K562 (cell line): ENCODE results near the gene POLN. TPM values are rescaled to one million over a fixed set of nuclear protein-coding genes. Genes with fewer than 3 reads are reported as not detected.

Source experiments
- ATAC-seq: fragments of 200-7000 bp; cut with Tn5 transposase; 3 replicates; pipeline ENCODE4 v1.9.1; 2020; ENCODE audit warnings: moderate library complexity
- BruUV-seq: library from RNA; stranded (reverse); fragments of 400-500 nt; replicated peaks from 2 replicates; lab custom pipeline; 2021; lab: Mats Ljungman, UMichigan
- CTCF ChIA-PET: fragments of 300-600 bp; formaldehyde crosslinking; extraction: SDS; loops from one replicate; lab custom pipeline; 2021; ENCODE audit warnings: low intra/inter-chr PET ratio; lab: Yijun Ruan, JAX
- POLR2A ChIA-PET: fragments of 300-600, 350-650 bp; sonication (Branson Sonifier 250); formaldehyde crosslinking; extraction: SDS; loops from one replicate; lab custom pipeline; 2021; ENCODE audit warnings: antibody characterized with exemption, inconsistent platforms; lab: Yijun Ruan, JAX
- DNase-seq, 4 experiments: peaks; one replicate each; pipeline versions ENCODE4 v3.0.0 to v3.0.0-alpha.2; 2011 to 2018; ENCODE audit warnings: low spot score in 3 of 4, mixed read lengths in 3 of 4; ENCODE audit errors: extremely low read depth in 1 of 4
- FAIRE-seq: peaks from 2 replicates; lab custom pipeline; 2011; peaks lifted over from hg19 to GRCh38; lab: Jason Lieb, UNC
- H2AFZ ChIP-seq: 2 replicates; pipeline ENCODE4 v1.6.0; 2011; ENCODE audit warnings: low read depth, low read length, control low read depth, inconsistent platforms
- H3K27ac ChIP-seq: fragments of 200-600 bp; 3 replicates; pipeline ENCODE4 v1.8.0; 2011; ENCODE audit warnings: low read depth, mild to moderate bottlenecking, control low read depth, inconsistent platforms, low read length, moderate library complexity, mixed read lengths; ENCODE audit errors: extremely low read depth
- H3K27me3 ChIP-seq, 2 experiments: fragments of 300-600 bp in 1 of 2; 2 replicates in 1 of 2; 3 replicates in 1 of 2; pipeline versions ENCODE4 v1.6.0 to v1.8.0; 2011; ENCODE audit warnings: inconsistent platforms in 2 of 2, low read length in 2 of 2, mild to moderate bottlenecking in 1 of 2, mixed read lengths in 1 of 2, moderate library complexity in 1 of 2; ENCODE audit not compliant: control insufficient read depth in 2 of 2, insufficient read depth in 2 of 2
- H3K36me3 ChIP-seq: fragments of 300-600 bp; 3 replicates; pipeline ENCODE4 v1.8.0; 2011; ENCODE audit warnings: mild to moderate bottlenecking, low read length, inconsistent platforms; ENCODE audit not compliant: control insufficient read depth, insufficient read depth
- H3K4me1 ChIP-seq, 2 experiments: fragments of 200-600 bp in 1 of 2; replicated peaks in 1 of 2; 2 replicates in 1 of 2; 3 replicates in 1 of 2; pipeline versions ENCODE4 v1.5.1 to v1.8.0; 2011; ENCODE audit warnings: inconsistent platforms in 2 of 2, low read length in 2 of 2, mild to moderate bottlenecking in 1 of 2, mixed read lengths in 1 of 2, moderate library complexity in 1 of 2; ENCODE audit not compliant: control insufficient read depth in 2 of 2, insufficient read depth in 2 of 2
- H3K4me2 ChIP-seq: 2 replicates; pipeline ENCODE4 v1.6.1; 2011; ENCODE audit warnings: low read length, control low read depth, inconsistent platforms, mixed read lengths; ENCODE audit not compliant: insufficient read depth
- H3K4me3 ChIP-seq: fragments of 200-600 bp; sonication (generic), shearing (Covaris generic); 2 replicates; pipeline ENCODE4 v1.5.1; 2016; ENCODE audit warnings: control low read depth, inconsistent platforms
- H3K79me2 ChIP-seq: fragments of 200-600 bp; 3 replicates; pipeline ENCODE4 v1.8.0; 2011; ENCODE audit warnings: low read length, inconsistent platforms; ENCODE audit not compliant: control insufficient read depth, insufficient read depth
- H3K9ac ChIP-seq, 2 experiments: 2 replicates each; pipeline versions ENCODE4 v1.6.0 to v1.6.1; 2011; ENCODE audit warnings: low read depth in 2 of 2, low read length in 2 of 2, control low read depth in 1 of 2, inconsistent platforms in 1 of 2, mild to moderate bottlenecking in 1 of 2, mixed read lengths in 1 of 2; ENCODE audit not compliant: insufficient read depth in 1 of 2
- H3K9me1 ChIP-seq: one replicate; pipeline ENCODE4 v1.6.0; 2011; ENCODE audit warnings: inconsistent platforms, mild to moderate bottlenecking, low read length, moderate library complexity; ENCODE audit not compliant: control insufficient read depth, insufficient read depth
- H3K9me3 ChIP-seq: replicated peaks from 2 replicates; pipeline ENCODE4 v1.5.1; 2011; ENCODE audit warnings: low read depth, low read length, inconsistent platforms; ENCODE audit not compliant: control insufficient read depth, insufficient read depth
- H4K20me1 ChIP-seq: replicated peaks from 2 replicates; pipeline ENCODE4 v1.6.1; 2011; ENCODE audit warnings: low read length, inconsistent platforms, mixed read lengths; ENCODE audit not compliant: control insufficient read depth, insufficient read depth
- ARHGAP35 ChIP-seq: fragments of 450-650 bp; IDR thresholded peaks from 2 replicates; pipeline ENCODE4 v1.6.1; 2018; ENCODE audit not compliant: partially characterized antibody
- ILK ChIP-seq: fragments of 450-650 bp; IDR thresholded peaks from 2 replicates; pipeline ENCODE4 v1.6.1; 2016; ENCODE audit warnings: missing genetic modification characterization, low read depth, mild to moderate bottlenecking, missing compliant biosample characterization, moderate library complexity, borderline replicate concordance
- MXI1 ChIP-seq: IDR thresholded peaks from 2 replicates; pipeline ENCODE4 v1.6.1; 2011; ENCODE audit warnings: low read depth, mild to moderate bottlenecking, improper control_type of control experiment, low read length
- MYBL2 ChIP-seq, 2 experiments: fragments of 450-650 bp in 1 of 2; sonication (generic) in 1 of 2; formaldehyde crosslinking in 1 of 2; IDR thresholded peaks; 2 replicates each; pipeline versions ENCODE4 v1.6.1 to v1.8.1; 2017 to 2022; ENCODE audit warnings: borderline replicate concordance in 1 of 2, inconsistent platforms in 1 of 2, low read depth in 1 of 2, mild to moderate bottlenecking in 1 of 2, missing genetic modification reagents in 1 of 2, moderate library complexity in 1 of 2
- POLR2B ChIP-seq: fragments of 450-650 bp; IDR thresholded peaks from 2 replicates; pipeline ENCODE4 v1.6.1; 2018; ENCODE audit warnings: low read depth; ENCODE audit not compliant: partially characterized antibody
- ZNF140 ChIP-seq: fragments of 250-450 bp; sonication (Bioruptor Pico); IDR thresholded peaks from 2 replicates; pipeline ENCODE4 v1.8.0; 2021; ENCODE audit warnings: moderate library complexity, mild to moderate bottlenecking, inconsistent platforms
- WGBS: fragments of 100-300 bp; shearing (Covaris generic); methylation state at CpG from one replicate; pipeline ENCODE4 v1.1.6; 2016; ENCODE audit warnings: low coverage, mixed read lengths; ENCODE audit not compliant: insufficient coverage; ENCODE audit errors: missing lambda C conversion rate; 5-methylcytosine and 5-hydroxymethylcytosine counted together
- in situ Hi-C: fragments of 300-500 bp; cut with MboI; formaldehyde crosslinking; loops from 4 replicates; pipeline ENCODE4 v1.15.0; 2018; ENCODE audit warnings: inconsistent platforms, mixed read lengths
- intact Hi-C: fragments of 100-400 bp; cut with micrococcal nuclease; formaldehyde crosslinking; loops from 2 replicates; pipeline ENCODE4 v1.14.2; 2022
- polyA plus RNA-seq, 8 experiments: library from polyadenylated mRNA; depleted of rRNA in 4 of 8; stranded (reverse) in 5 of 8; unstranded in 3 of 8; fragments of >200 nt; fragmentation: Nextera tagmentation in 2 of 8; fragmentation: Illumina TruSeq in 1 of 8; extraction: Ambion mirVana in 2 of 8; extraction: Trizol in 1 of 8; gene quantifications; 2 replicates each; pipeline versions ENCODE4 v1.2.1 to v1.2.3, GENCODE V29; 2011 to 2014; ENCODE audit warnings: inconsistent platforms in 1 of 8, missing spikeins in 1 of 8
- total RNA-seq, 7 experiments: library from RNA; depleted of rRNA in 6 of 7; stranded (reverse); fragments of >200 nt in 6 of 7; fragmentation: Illumina TruSeq in 2 of 7; extraction: Trizol in 2 of 7; gene quantifications; 2 replicates each; pipeline versions ENCODE4 v1.2.1 to v1.2.3, GENCODE V29; 2011 to 2021; ENCODE audit warnings: low replicate concordance in 1 of 7
- TF ChIP-seq, protein P1 (sequence below): fragments of 450-650 bp; IDR thresholded peaks from 2 replicates; pipeline ENCODE4 v1.6.1; 2016; ENCODE audit warnings: antibody characterized with exemption
- TF ChIP-seq, protein P2 (sequence below): fragments of 450-650 bp; formaldehyde crosslinking; IDR thresholded peaks from 2 replicates; pipeline ENCODE4 v1.4.0; 2022; ENCODE audit warnings: mild to moderate bottlenecking, moderate library complexity
- TF ChIP-seq, protein P3 (sequence below): fragments of 250-450 bp; sonication (Bioruptor Pico); IDR thresholded peaks from 2 replicates; pipeline ENCODE4 v1.5.0; 2021; ENCODE audit warnings: mild to moderate bottlenecking, borderline replicate concordance
- TF ChIP-seq, protein P4 (sequence below): fragments of 450-650 bp; IDR thresholded peaks from 2 replicates; pipeline ENCODE4 v1.6.1; 2018; ENCODE audit warnings: mild to moderate bottlenecking, low read depth; ENCODE audit not compliant: partially characterized antibody
- TF ChIP-seq, protein P5 (sequence below), 2 experiments: IDR thresholded peaks; 2 replicates each; pipeline ENCODE4 v1.6.1; 2012; ENCODE audit warnings: improper control_type of control experiment in 2 of 2, low read depth in 2 of 2, low read length in 2 of 2, borderline replicate concordance in 1 of 2

POLN gene
- total and polyA plus RNA-seq, 9 of the 15 experiments (the other 6 are each of a cell fraction or from before 2014, with no cell fraction given) = 0.08 to 0.91 (median 0.32) TPM

DNA sequence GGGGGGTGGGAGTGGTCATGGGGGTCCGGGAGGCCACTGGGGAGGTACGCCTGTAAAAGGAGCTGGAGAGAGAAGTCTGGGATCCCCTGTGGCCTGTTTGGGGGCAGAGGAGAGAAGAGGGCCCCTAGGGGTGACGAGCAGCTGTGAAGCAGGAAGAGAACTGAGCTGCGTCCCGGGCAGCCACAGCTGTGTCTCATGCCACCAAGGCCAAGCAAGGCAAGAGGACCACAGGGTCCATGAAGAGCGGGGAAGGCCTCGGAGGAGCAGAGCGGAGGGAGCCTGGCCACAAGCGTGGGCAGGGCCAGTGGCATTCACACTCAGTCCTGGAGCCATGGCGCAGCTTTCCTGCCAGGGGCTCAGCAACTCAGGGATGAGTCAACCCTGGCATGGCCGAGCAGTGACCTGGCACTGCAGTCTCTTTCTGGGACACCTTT, 196.4 kb downstream of the POLN start:
- no peak overlapping the region for H2AFZ ChIP-seq
- no peak overlapping the region for H3K4me2 ChIP-seq
- POLR2A ChIA-PET = interaction anchor here (1.0 to 1.1 kb wide), 2 partner anchors 9 to 62 kb away, joined by 4 to 5 read pairs; no protein-coding TSS in a partner anchor
- no peak overlapping the region for H3K9ac ChIP-seq
- H4K20me1 ChIP-seq = no peaks in the 10 kb centered on the region
- TF ChIP-seq, protein P1, sequence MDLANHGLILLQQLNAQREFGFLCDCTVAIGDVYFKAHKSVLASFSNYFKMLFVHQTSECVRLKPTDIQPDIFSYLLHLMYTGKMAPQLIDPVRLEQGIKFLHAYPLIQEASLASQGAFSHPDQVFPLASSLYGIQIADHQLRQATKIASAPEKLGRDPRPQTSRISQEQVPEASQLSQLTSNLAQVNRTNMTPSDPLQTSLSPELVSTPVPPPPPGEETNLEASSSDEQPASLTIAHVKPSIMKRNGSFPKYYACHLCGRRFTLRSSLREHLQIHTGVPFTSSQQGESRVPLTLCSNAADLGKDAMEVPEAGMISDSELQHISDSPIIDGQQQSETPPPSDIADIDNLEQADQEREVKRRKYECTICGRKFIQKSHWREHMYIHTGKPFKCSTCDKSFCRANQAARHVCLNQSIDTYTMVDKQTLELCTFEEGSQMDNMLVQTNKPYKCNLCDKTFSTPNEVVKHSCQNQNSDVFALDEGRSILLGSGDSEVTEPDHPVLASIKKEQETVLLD = no peak
- no peak for TF ChIP-seq ILK (tag)
- TF ChIP-seq, protein P2, sequence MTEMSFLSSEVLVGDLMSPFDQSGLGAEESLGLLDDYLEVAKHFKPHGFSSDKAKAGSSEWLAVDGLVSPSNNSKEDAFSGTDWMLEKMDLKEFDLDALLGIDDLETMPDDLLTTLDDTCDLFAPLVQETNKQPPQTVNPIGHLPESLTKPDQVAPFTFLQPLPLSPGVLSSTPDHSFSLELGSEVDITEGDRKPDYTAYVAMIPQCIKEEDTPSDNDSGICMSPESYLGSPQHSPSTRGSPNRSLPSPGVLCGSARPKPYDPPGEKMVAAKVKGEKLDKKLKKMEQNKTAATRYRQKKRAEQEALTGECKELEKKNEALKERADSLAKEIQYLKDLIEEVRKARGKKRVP (CRISPR knock-in tag) = no peak
- no peak for TF ChIP-seq ARHGAP35
- TF ChIP-seq ZNF140 (CRISPR knock-in tag) = no peak
- TF ChIP-seq, protein P3, sequence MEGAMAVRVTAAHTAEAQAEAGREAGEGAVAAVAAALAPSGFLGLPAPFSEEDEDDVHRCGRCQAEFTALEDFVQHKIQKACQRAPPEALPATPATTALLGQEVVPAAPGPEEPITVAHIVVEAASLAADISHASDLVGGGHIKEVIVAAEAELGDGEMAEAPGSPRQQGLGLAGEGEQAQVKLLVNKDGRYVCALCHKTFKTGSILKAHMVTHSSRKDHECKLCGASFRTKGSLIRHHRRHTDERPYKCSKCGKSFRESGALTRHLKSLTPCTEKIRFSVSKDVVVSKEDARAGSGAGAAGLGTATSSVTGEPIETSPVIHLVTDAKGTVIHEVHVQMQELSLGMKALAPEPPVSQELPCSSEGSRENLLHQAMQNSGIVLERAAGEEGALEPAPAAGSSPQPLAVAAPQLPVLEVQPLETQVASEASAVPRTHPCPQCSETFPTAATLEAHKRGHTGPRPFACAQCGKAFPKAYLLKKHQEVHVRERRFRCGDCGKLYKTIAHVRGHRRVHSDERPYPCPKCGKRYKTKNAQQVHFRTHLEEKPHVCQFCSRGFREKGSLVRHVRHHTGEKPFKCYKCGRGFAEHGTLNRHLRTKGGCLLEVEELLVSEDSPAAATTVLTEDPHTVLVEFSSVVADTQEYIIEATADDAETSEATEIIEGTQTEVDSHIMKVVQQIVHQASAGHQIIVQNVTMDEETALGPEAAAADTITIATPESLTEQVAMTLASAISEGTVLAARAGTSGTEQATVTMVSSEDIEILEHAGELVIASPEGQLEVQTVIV = no peak
- TF ChIP-seq POLR2B = no peak
- TF ChIP-seq, protein P4, sequence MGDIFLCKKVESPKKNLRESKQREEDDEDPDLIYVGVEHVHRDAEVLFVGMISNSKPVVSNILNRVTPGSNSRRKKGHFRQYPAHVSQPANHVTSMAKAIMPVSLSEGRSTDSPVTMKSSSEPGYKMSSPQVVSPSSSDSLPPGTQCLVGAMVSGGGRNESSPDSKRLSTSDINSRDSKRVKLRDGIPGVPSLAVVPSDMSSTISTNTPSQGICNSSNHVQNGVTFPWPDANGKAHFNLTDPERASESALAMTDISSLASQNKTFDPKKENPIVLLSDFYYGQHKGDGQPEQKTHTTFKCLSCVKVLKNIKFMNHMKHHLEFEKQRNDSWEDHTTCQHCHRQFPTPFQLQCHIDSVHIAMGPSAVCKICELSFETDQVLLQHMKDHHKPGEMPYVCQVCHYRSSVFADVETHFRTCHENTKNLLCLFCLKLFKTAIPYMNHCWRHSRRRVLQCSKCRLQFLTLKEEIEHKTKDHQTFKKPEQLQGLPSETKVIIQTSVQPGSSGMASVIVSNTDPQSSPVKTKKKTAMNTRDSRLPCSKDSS = no peak
- no peak for TF ChIP-seq MXI1
- TF ChIP-seq, protein P5, sequence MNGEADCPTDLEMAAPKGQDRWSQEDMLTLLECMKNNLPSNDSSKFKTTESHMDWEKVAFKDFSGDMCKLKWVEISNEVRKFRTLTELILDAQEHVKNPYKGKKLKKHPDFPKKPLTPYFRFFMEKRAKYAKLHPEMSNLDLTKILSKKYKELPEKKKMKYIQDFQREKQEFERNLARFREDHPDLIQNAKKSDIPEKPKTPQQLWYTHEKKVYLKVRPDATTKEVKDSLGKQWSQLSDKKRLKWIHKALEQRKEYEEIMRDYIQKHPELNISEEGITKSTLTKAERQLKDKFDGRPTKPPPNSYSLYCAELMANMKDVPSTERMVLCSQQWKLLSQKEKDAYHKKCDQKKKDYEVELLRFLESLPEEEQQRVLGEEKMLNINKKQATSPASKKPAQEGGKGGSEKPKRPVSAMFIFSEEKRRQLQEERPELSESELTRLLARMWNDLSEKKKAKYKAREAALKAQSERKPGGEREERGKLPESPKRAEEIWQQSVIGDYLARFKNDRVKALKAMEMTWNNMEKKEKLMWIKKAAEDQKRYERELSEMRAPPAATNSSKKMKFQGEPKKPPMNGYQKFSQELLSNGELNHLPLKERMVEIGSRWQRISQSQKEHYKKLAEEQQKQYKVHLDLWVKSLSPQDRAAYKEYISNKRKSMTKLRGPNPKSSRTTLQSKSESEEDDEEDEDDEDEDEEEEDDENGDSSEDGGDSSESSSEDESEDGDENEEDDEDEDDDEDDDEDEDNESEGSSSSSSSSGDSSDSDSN (IDR thresholded peaks at IDR 0.05; ENCODE audit: borderline replicate concordance in 1 of 2, low read depth in 2 of 2, low read length in 2 of 2) = no peak
- no peak for TF ChIP-seq MYBL2 (IDR thresholded peaks at IDR 0.05; ENCODE audit: low read depth)
- no peak for TF ChIP-seq MYBL2 (CRISPR knock-in tag; IDR thresholded peaks at IDR 0.05; ENCODE audit: borderline replicate concordance)
- TF ChIP-seq, all 486 proteins: peak for 0
- FAIRE-seq (no peak), ATAC-seq (no peak), DNase-seq (peak in 1 of 4 experiments; percentile 3)
- Histone ChIP-seq H3K27ac (no peak overlapping the region), H3K27me3 (no peaks in the 10 kb centered on the region), H3K9me3 (no peaks in the 10 kb centered on the region), H3K4me1 (peaks cover 0 to 61% of the 10 kb centered on the region in 2 experiments; a peak in 2 of 5 replicates), H3K4me3 (no peak overlapping the region), H3K79me2 (no peaks in the 10 kb centered on the region), H3K9me1 (no peaks in the 10 kb centered on the region), H3K36me3 (no peaks in the 10 kb centered on the region)
- intact Hi-C loops = no loop called here
- no TSS peak for BruUV-seq
- CTCF ChIA-PET = no interaction called here
- in situ Hi-C loops = no loop called here
- WGBS = 82% methylated on average over 9 of the region's 11 CpGs
